ENCODE measurements around the gene SACS. TPM values are rescaled to one million over a fixed set of nuclear protein-coding genes. Genes with fewer than 3 reads are reported as not detected.

SACS gene
- total and polyA plus RNA-seq, 3 experiments from 2014 or later, result 7.8 to 50.6 (median 48.1) TPM

Other genes with a start within 250 kb of the SACS start
- gene TNFRSF19, start 136.7 kb upstream of the SACS start, total RNA-seq, result not detected
- not detected for gene TNFRSF19, start 136.7 kb upstream of the SACS start, polyA plus RNA-seq

All from CD8-positive, alpha-beta memory T cell (primary cell).